GM19240 (cell line): ENCODE results near the gene CDON.

Experiments used
- DNase-seq: peaks from one replicate; pipeline ENCODE4 v3.0.0; 2011; ENCODE audit warnings: low spot score; ENCODE audit not compliant: insufficient read length

Gene CDON

GRCh38 chr11:125956391-125957134 lies 106.1 kb downstream of the CDON start:
- no peak for DNase-seq

- DNase-seq, result no peak
Observed at GRCh38 chr11:125955856-125956255, 106.8 kb downstream of the CDON start.

- no peak for DNase-seq
Observed at GRCh38 chr11:125954945-125955640, 107.6 kb downstream of the CDON start.

- DNase-seq, result no peak
Observed at GRCh38 chr11:125954123-125954944, 108.3 kb downstream of the CDON start.

GRCh38 chr11:125953401-125953935 lies 109.2 kb downstream of the CDON start:
- DNase-seq, result no peak

- no peak for DNase-seq
Observed at GRCh38 chr11:125952973-125953372, 109.7 kb downstream of the CDON start.

- DNase-seq, result no peak
Observed at GRCh38 chr11:125952559-125952958, 110.1 kb downstream of the CDON start.

- no peak for DNase-seq
Observed at GRCh38 chr11:125951731-125952130, 110.9 kb downstream of the CDON start.

- no peak for DNase-seq
Observed at GRCh38 chr11:125950696-125951651, 111.7 kb downstream of the CDON start.

- no peak for DNase-seq
Observed at GRCh38 chr11:125950178-125950490, 112.5 kb downstream of the CDON start.

GRCh38 chr11:125949271-125950177 lies 113.1 kb downstream of the CDON start:
- no peak for DNase-seq

GRCh38 chr11:125948278-125949051 lies 114.2 kb downstream of the CDON start:
- no peak for DNase-seq

GRCh38 chr11:125947419-125948277 lies 115.0 kb downstream of the CDON start:
- DNase-seq, result no peak

- DNase-seq, result no peak
Observed at GRCh38 chr11:125946712-125947418, 115.8 kb downstream of the CDON start.

GRCh38 chr11:125945797-125946520 lies 116.7 kb downstream of the CDON start, which contains the start of gene VSIG10L2:
VSIG10L2 (plus strand) TSS chr11:125946044; CDS start chr11:125946056, 12 bp downstream.
- DNase-seq, result no peak

GRCh38 chr11:125945011-125945796 lies 117.5 kb downstream of the CDON start:
- DNase-seq, result no peak
